NT2/D1 (cell line): ENCODE measurements around the gene RPL19.

Experiments
- DNase-seq: peaks from one replicate; pipeline ENCODE4 v3.0.0-alpha.2; 2011; ENCODE audit warnings: low read depth, low spot score
- H3K27me3 ChIP-seq: 2 replicates; pipeline ENCODE4 v1.6.0; 2011; ENCODE audit warnings: mild to moderate bottlenecking; ENCODE audit not compliant: insufficient read length, insufficient read depth
- H3K36me3 ChIP-seq: 2 replicates; pipeline ENCODE4 v1.6.1; 2011; ENCODE audit warnings: mild to moderate bottlenecking, low read length, mixed read lengths; ENCODE audit not compliant: insufficient read depth, insufficient read length
- H3K4me1 ChIP-seq: 2 replicates; pipeline ENCODE4 v1.5.1; 2011; ENCODE audit not compliant: insufficient read depth, insufficient read length
- H3K4me3 ChIP-seq: 2 replicates; pipeline ENCODE4 v1.5.1; 2011; ENCODE audit warnings: low read depth; ENCODE audit not compliant: insufficient read length
- H3K9ac ChIP-seq: 2 replicates; pipeline ENCODE4 v1.6.0; 2011; ENCODE audit warnings: low read depth; ENCODE audit not compliant: insufficient read length
- H3K9me3 ChIP-seq: 2 replicates; pipeline ENCODE4 v1.5.1; 2011; ENCODE audit warnings: mild to moderate bottlenecking, low read length; ENCODE audit not compliant: insufficient read depth
- SUZ12 ChIP-seq: IDR thresholded peaks from 2 replicates; pipeline ENCODE4 v1.6.1; 2011; ENCODE audit not compliant: insufficient read length, insufficient read depth; ENCODE audit errors: extremely low read depth
- YY1 ChIP-seq: IDR thresholded peaks from 2 replicates; pipeline ENCODE4 v1.6.1; 2011; ENCODE audit not compliant: insufficient read length, insufficient read depth
- ZNF274 ChIP-seq: IDR thresholded peaks from 2 replicates; pipeline ENCODE4 v1.6.1; 2011; ENCODE audit warnings: mild to moderate bottlenecking, low read depth, low read length

RPL19 gene

GRCh38 chr17:39173526-39174274 lies 26.4 kb upstream of the RPL19 start:
- Histone ChIP-seq H3K9me3 (no peaks in the 10 kb centered on the region), H3K4me1 (peaks cover 17% of the 10 kb centered on the region), H3K9ac (no peak overlapping the region), H3K4me3 (no peak overlapping the region), H3K27me3 (no peaks in the 10 kb centered on the region), H3K36me3 (peaks cover 38% of the 10 kb centered on the region)
- TF ChIP-seq ZNF274 (no peak), YY1 (no peak), SUZ12 (no peak)
- no peak for DNase-seq

- H3K27me3 ChIP-seq = no peaks in the 10 kb centered on the region
- no peak for TF ChIP-seq SUZ12
- TF ChIP-seq YY1 = no peak
- TF ChIP-seq ZNF274 = no peak
- H3K36me3 ChIP-seq = peaks cover 43% of the 10 kb centered on the region
- no peak overlapping the region for H3K4me3 ChIP-seq
- H3K4me1 ChIP-seq = peaks cover 11% of the 10 kb centered on the region
- H3K9ac ChIP-seq = peak overlapping the region; percentile 44
- H3K9me3 ChIP-seq = no peaks in the 10 kb centered on the region
- DNase-seq = peak; percentile 68
These were observed 25.0 kb upstream of the RPL19 start for GRCh38 chr17:39174920-39175694.

GRCh38 chr17:39175695-39176093 lies 24.4 kb upstream of the RPL19 start:
- H3K4me1 ChIP-seq = peaks cover 10% of the 10 kb centered on the region
- no peaks in the 10 kb centered on the region for H3K9me3 ChIP-seq
- no peak for DNase-seq
- H3K36me3 ChIP-seq = peaks cover 44% of the 10 kb centered on the region
- H3K4me3 ChIP-seq = no peak overlapping the region
- no peak for TF ChIP-seq YY1
- no peak for TF ChIP-seq SUZ12
- TF ChIP-seq ZNF274 = no peak
- no peaks in the 10 kb centered on the region for H3K27me3 ChIP-seq
- no peak overlapping the region for H3K9ac ChIP-seq

GRCh38 chr17:39177256-39177655 lies 22.8 kb upstream of the RPL19 start:
- DNase-seq = no peak
- no peaks in the 10 kb centered on the region for H3K27me3 ChIP-seq
- no peak for TF ChIP-seq ZNF274
- no peak for TF ChIP-seq YY1
- no peak for TF ChIP-seq SUZ12

GRCh38 chr17:39178536-39178935 lies 21.5 kb upstream of the RPL19 start:
- no peaks in the 10 kb centered on the region for H3K9me3 ChIP-seq
- TF ChIP-seq YY1 = no peak
- TF ChIP-seq ZNF274 = no peak
- TF ChIP-seq SUZ12 = no peak
- no peak for DNase-seq
- no peak overlapping the region for H3K9ac ChIP-seq
- H3K36me3 ChIP-seq = peaks cover 55% of the 10 kb centered on the region
- no peak overlapping the region for H3K4me3 ChIP-seq
- H3K4me1 ChIP-seq = peaks cover 5% of the 10 kb centered on the region
- no peaks in the 10 kb centered on the region for H3K27me3 ChIP-seq

More at GRCh38 chr17:39177256-39177655, 22.8 kb upstream of the RPL19 start:
- no peak overlapping the region for H3K9ac ChIP-seq
- peaks cover 10% of the 10 kb centered on the region for H3K4me1 ChIP-seq
- H3K36me3 ChIP-seq = peaks cover 50% of the 10 kb centered on the region
- no peaks in the 10 kb centered on the region for H3K9me3 ChIP-seq
- H3K4me3 ChIP-seq = no peak overlapping the region

- Histone ChIP-seq H3K9ac (no peak overlapping the region), H3K36me3 (peaks cover 60% of the 10 kb centered on the region), H3K4me1 (no peaks in the 10 kb centered on the region), H3K4me3 (no peak overlapping the region), H3K9me3 (no peaks in the 10 kb centered on the region), H3K27me3 (no peaks in the 10 kb centered on the region)
- no peak for DNase-seq
- TF ChIP-seq SUZ12 (no peak), YY1 (no peak), ZNF274 (no peak)
These were observed 18.8 kb upstream of the RPL19 start for GRCh38 chr17:39181303-39181702.

GRCh38 chr17:39183045-39183444 lies 17.0 kb upstream of the RPL19 start:
- no peaks in the 10 kb centered on the region for H3K4me1 ChIP-seq
- no peaks in the 10 kb centered on the region for H3K27me3 ChIP-seq
- peaks cover 60% of the 10 kb centered on the region for H3K36me3 ChIP-seq
- no peak overlapping the region for H3K9ac ChIP-seq
- H3K4me3 ChIP-seq = no peak overlapping the region
- no peak for DNase-seq
- H3K9me3 ChIP-seq = no peaks in the 10 kb centered on the region
- TF ChIP-seq SUZ12 (no peak), YY1 (no peak), ZNF274 (no peak)
